ENCODE data around the gene GDPD5.

DNA sequence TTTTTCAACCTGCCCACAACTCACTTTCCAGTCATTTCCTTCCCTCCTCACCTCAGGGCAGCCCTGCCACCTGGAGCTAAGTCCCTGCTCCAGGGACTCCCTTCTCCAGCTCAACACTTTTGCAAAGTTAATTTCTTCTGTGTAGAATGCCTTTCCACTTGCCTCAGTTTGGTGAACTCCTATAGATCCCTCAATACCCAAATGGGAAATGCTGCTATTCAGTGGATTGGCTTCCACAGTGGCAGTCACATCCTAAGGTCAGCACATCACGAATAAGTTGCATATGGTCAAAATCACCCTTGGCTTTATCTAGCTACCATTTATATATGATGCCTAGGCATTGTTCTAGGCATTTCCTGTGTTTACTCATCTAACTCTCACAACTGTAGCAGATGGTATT, 23.6 kb downstream of the GDPD5 start:
- TF ChIP-seq GATA2 (IDR thresholded peaks at IDR 0.05; ENCODE audit: low read depth, low read length) (no peak), GATA3 (IDR thresholded peaks at IDR 0.05; ENCODE audit: low read depth, low read length) (no peak)

All from SH-SY5Y (cell line).